Transverse colon (tissue), 4 donors: ENCODE data around the gene APMAP.

ENCODE experiments used
- EP300 ChIP-seq: sonication (generic); formaldehyde crosslinking; IDR thresholded peaks from one replicate; pipeline ENCODE4 v1.6.1; 2017; ENCODE audit warnings: antibody characterized with exemption, low read depth
- POLR2A ChIP-seq: fragments of 450-650 bp; IDR thresholded peaks from one replicate; pipeline ENCODE4 v1.6.1; 2016; ENCODE audit warnings: antibody characterized with exemption, mild to moderate bottlenecking, moderate library complexity
- POLR2AphosphoS5 ChIP-seq, 3 donors: sonication (generic); formaldehyde crosslinking; IDR thresholded peaks; one replicate each; pipeline ENCODE4 v1.6.1; 2016; ENCODE audit warnings: antibody characterized with exemption in 3 of 3
- TF ChIP-seq, protein P1 (sequence below), 5 experiments: fragments of 200-600 bp in 3 of 5; fragments of 450-650 bp in 2 of 5; sonication (generic) in 3 of 5; IDR thresholded peaks; 1 replicate in 2 of 5; 2 replicates in 3 of 5; pipeline ENCODE4 v1.5.1; 2016 to 2017; ENCODE audit warnings: antibody characterized with exemption in 5 of 5, inconsistent platforms in 3 of 5, mild to moderate bottlenecking in 2 of 5, moderate library complexity in 1 of 5

DNA sequence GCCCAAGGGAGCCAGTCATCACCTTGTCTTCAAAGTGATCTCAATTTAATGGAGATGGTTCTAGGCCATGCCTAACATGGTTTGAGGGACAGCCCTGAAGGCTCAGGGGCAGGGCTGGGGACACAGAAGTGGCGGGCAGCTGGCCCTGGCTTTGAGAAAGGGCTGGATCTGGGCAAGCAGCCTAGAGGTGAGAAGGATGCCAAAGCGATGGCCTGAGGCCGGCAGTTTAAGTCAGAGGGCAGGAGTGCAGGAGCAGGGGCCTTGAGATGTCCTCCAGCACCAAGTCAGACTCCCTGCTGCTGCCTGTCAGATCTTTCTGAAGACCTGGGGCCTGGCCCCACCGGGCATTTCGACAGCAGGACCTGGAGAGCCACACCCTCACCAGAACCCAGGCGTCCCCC is 28.4 kb upstream of the APMAP start:
- TF ChIP-seq POLR2A (no peak), EP300 (no peak), POLR2AphosphoS5 (IDR thresholded peaks at IDR 0.05) (no peak)
- TF ChIP-seq, protein P1, sequence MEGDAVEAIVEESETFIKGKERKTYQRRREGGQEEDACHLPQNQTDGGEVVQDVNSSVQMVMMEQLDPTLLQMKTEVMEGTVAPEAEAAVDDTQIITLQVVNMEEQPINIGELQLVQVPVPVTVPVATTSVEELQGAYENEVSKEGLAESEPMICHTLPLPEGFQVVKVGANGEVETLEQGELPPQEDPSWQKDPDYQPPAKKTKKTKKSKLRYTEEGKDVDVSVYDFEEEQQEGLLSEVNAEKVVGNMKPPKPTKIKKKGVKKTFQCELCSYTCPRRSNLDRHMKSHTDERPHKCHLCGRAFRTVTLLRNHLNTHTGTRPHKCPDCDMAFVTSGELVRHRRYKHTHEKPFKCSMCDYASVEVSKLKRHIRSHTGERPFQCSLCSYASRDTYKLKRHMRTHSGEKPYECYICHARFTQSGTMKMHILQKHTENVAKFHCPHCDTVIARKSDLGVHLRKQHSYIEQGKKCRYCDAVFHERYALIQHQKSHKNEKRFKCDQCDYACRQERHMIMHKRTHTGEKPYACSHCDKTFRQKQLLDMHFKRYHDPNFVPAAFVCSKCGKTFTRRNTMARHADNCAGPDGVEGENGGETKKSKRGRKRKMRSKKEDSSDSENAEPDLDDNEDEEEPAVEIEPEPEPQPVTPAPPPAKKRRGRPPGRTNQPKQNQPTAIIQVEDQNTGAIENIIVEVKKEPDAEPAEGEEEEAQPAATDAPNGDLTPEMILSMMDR (IDR thresholded peaks at IDR 0.05), result no peak
